Measurements from ENCODE around the gene SYNGR2. TPM values are rescaled to one million over a fixed set of nuclear protein-coding genes. Genes with fewer than 3 reads are reported as not detected.

SYNGR2 gene
- total and polyA plus RNA-seq, 7 donors: 14.7 to 280 (median 23.5) TPM

- Histone ChIP-seq H3K36me3 (no peaks in the 10 kb centered on the region), H3K27me3 (no peaks in the 10 kb centered on the region), H3K4me1 (peaks cover 0 to 60% (median 42%) of the 10 kb centered on the region in 4 donors), H3K4me3 (no peak overlapping the region), H3K9me3 (no peaks in the 10 kb centered on the region), H3K27ac (peak overlapping the region; percentile 60 to 92 (median 64))
- DNase-seq: no peak
- TF ChIP-seq EP300 (IDR thresholded peaks at IDR 0.05) (no peak), POLR2A (IDR thresholded peaks at IDR 0.05) (no peak), POLR2AphosphoS5 (IDR thresholded peaks at IDR 0.05) (no peak)
- TF ChIP-seq, protein P1, sequence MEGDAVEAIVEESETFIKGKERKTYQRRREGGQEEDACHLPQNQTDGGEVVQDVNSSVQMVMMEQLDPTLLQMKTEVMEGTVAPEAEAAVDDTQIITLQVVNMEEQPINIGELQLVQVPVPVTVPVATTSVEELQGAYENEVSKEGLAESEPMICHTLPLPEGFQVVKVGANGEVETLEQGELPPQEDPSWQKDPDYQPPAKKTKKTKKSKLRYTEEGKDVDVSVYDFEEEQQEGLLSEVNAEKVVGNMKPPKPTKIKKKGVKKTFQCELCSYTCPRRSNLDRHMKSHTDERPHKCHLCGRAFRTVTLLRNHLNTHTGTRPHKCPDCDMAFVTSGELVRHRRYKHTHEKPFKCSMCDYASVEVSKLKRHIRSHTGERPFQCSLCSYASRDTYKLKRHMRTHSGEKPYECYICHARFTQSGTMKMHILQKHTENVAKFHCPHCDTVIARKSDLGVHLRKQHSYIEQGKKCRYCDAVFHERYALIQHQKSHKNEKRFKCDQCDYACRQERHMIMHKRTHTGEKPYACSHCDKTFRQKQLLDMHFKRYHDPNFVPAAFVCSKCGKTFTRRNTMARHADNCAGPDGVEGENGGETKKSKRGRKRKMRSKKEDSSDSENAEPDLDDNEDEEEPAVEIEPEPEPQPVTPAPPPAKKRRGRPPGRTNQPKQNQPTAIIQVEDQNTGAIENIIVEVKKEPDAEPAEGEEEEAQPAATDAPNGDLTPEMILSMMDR (IDR thresholded peaks at IDR 0.05): no peak
- WGBS, 2 donors: 24 to 75% methylated on average over 28 of the region's 28 CpGs
- intact Hi-C loops (cut with DNase I): no loop called here
Observed at GRCh38 chr17:78174870-78175642, 6.7 kb downstream of the SYNGR2 start.

- Histone ChIP-seq H3K27me3 (no peaks in the 10 kb centered on the region), H3K4me3 (no peak overlapping the region), H3K36me3 (no peaks in the 10 kb centered on the region), H3K4me1 (peaks cover 0 to 66% (median 48%) of the 10 kb centered on the region in 4 donors), H3K9me3 (no peaks in the 10 kb centered on the region), H3K27ac (peak overlapping the region; percentile 60 to 92 (median 64))
- 77 to 87% methylated on average over 14 of the region's 14 CpGs for WGBS, 2 donors
- DNase-seq: no peak
- TF ChIP-seq, protein P1 (IDR thresholded peaks at IDR 0.05): no peak
- TF ChIP-seq POLR2AphosphoS5 (IDR thresholded peaks at IDR 0.05) (no peak), POLR2A (IDR thresholded peaks at IDR 0.05) (no peak), EP300 (IDR thresholded peaks at IDR 0.05) (no peak)
- intact Hi-C loops (cut with DNase I): no loop called here
Observed at GRCh38 chr17:78175643-78175981, 7.2 kb downstream of the SYNGR2 start.

DNA sequence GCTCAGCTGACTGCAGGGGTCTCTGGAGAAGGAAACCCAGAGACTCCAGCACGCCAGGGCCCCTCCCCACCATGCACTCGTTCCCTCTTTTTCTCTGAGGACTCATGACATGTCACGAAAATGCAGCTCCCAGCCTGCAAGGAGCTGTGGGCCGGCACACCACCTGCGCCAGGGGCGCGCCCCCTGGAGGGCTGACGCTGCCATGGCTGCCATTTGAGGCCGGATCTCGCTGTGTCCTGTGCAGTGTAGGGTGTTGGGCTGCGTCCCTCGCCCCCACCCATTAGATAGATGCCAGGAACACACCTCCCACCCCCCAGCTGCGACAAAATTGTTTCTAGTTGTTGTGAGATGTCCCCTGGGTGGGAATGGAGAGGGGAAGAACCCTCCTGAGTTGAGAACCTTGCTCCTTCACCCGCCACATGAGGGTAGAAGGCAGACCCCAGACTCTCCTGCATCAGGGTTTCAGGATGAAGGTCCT, 8.2 kb downstream of the SYNGR2 start:
- H3K27me3 ChIP-seq: no peaks in the 10 kb centered on the region
- H3K27ac ChIP-seq: peak overlapping the region in 1 of 4 donors; percentile 92
- intact Hi-C loops (cut with DNase I): loop anchor here (2.0 kb wide), 1 partner anchor 64 kb away; no protein-coding TSS in a partner anchor
- H3K4me3 ChIP-seq: no peak overlapping the region
- no peaks in the 10 kb centered on the region for H3K9me3 ChIP-seq
- H3K36me3 ChIP-seq: no peaks in the 10 kb centered on the region
- 12 to 19% methylated on average over 14 of the region's 14 CpGs for WGBS, 2 donors
- H3K4me1 ChIP-seq: peaks cover 0 to 72% (median 51%) of the 10 kb centered on the region in 4 donors
- DNase-seq: peak; percentile 84
- TF ChIP-seq, protein P1 (IDR thresholded peaks at IDR 0.05): peak; percentile 43 to 83 (median 78)
- TF ChIP-seq EP300 (IDR thresholded peaks at IDR 0.05): no peak

DNA sequence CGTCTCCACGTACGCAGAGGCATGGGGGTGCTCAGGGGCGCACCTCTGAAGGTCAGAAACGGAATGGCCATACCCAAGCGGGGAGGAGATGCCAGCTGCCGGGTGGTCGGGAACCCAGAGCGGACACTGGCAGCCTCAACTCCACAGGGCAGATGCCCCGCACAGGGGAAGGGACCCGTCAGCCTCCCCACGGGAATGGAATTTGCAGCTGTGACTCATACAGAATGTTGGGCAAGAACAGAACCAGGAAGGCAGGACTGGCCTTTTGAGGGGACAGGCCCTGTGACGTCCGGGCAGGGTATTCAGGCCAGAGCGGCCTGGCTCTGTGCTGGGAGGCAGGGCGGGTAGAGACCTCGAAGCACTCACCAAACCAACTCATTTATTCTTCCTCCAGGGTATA, 11.0 kb downstream of the SYNGR2 start:
- Histone ChIP-seq H3K27me3 (no peaks in the 10 kb centered on the region), H3K36me3 (no peaks in the 10 kb centered on the region), H3K4me3 (no peak overlapping the region), H3K9me3 (no peaks in the 10 kb centered on the region), H3K27ac (peak overlapping the region; percentile 55 to 92 (median 60)), H3K4me1 (peaks cover 0 to 53% (median 33%) of the 10 kb centered on the region in 4 donors)
- TF ChIP-seq, protein P1 (IDR thresholded peaks at IDR 0.05): no peak
- TF ChIP-seq POLR2AphosphoS5 (IDR thresholded peaks at IDR 0.05) (peak; percentile 10 to 51 (median 24)), POLR2A (IDR thresholded peaks at IDR 0.05) (no peak), EP300 (IDR thresholded peaks at IDR 0.05) (no peak)
- intact Hi-C loops (cut with DNase I): no loop called here
- WGBS, 2 donors: 85 to 87% methylated on average over 17 of the region's 17 CpGs
- DNase-seq: no peak
